Prostate gland (tissue), 2 donors: ENCODE data around the gene C1QA. TPM values are rescaled to one million over a fixed set of nuclear protein-coding genes. Genes with fewer than 3 reads are reported as not detected.
"Not testable (repeated sequence)": the region's sequence is repeated elsewhere in the genome, so short reads cannot be mapped to it uniquely, and the experiment has no call there.

Experiments used
- DNase-seq: peaks from one replicate; pipeline ENCODE4 v3.0.0-alpha.2; 2019; ENCODE audit warnings: low spot score
- H3K27ac ChIP-seq, 2 donors: fragments of 200-600 bp; sonication (generic); 2 replicates each; pipeline ENCODE4 v1.5.1; 2017 to 2019
- H3K27me3 ChIP-seq: fragments of 200-600 bp; sonication (generic); replicated peaks from 2 replicates; pipeline ENCODE4 v1.5.1; 2019; ENCODE audit not compliant: insufficient read depth
- H3K36me3 ChIP-seq, 2 donors: fragments of 200-600 bp; sonication (generic); 1 replicate in 1 of 2; 2 replicates in 1 of 2; pipeline versions ENCODE4 v1.5.1 to v1.8.1; 2017 to 2019
- H3K4me1 ChIP-seq: fragments of 200-600 bp; sonication (generic); replicated peaks from 2 replicates; pipeline ENCODE4 v1.5.1; 2019
- H3K4me3 ChIP-seq, 2 donors: fragments of 200-600 bp; sonication (generic); 2 replicates each; pipeline ENCODE4 v1.5.1; 2017 to 2019
- H3K9me3 ChIP-seq: fragments of 200-600 bp; sonication (generic); 2 replicates; pipeline ENCODE4 v1.5.1; 2017
- CTCF ChIP-seq, 4 experiments: fragments of 200-600 bp in 2 of 4; fragments of 450-650 bp in 2 of 4; sonication (generic) in 2 of 4; IDR thresholded peaks; 1 replicate in 3 of 4; 2 replicates in 1 of 4; pipeline ENCODE4 v1.5.1; 2016 to 2019; ENCODE audit warnings: antibody characterized with exemption in 4 of 4, mild to moderate bottlenecking in 2 of 4, moderate library complexity in 2 of 4
- POLR2A ChIP-seq: fragments of 450-650 bp; IDR thresholded peaks from one replicate; pipeline ENCODE4 v1.6.1; 2016; ENCODE audit warnings: antibody characterized with exemption, mild to moderate bottlenecking
- POLR2AphosphoS5 ChIP-seq: sonication (generic); formaldehyde crosslinking; IDR thresholded peaks from one replicate; pipeline ENCODE4 v1.6.1; 2017; ENCODE audit warnings: antibody characterized with exemption
- WGBS: methylation state at CpG from one replicate; pipeline ENCODE4 v1.1.5; 2018; 5-methylcytosine and 5-hydroxymethylcytosine counted together
- intact Hi-C: fragments of 100-400 bp; cut with DNase I; formaldehyde crosslinking; loops from one replicate; pipeline ENCODE4 v1.14.2; 2022
- total RNA-seq, 2 donors: library from RNA; depleted of rRNA; stranded (reverse); fragments of >200 nt; gene quantifications; one replicate each; pipeline ENCODE4 v1.1.0, GENCODE V29; 2016

Gene C1QA
- total RNA-seq, 2 donors from 2014 or later = 47.6 to 83.7 TPM

GRCh38 chr1:22662318-22662717 lies 25.9 kb downstream of the C1QA start:
- Histone ChIP-seq H3K4me3 (no peak overlapping the region), H3K27me3 (no peaks in the 10 kb centered on the region), H3K27ac (no peak overlapping the region), H3K9me3 (no peaks in the 10 kb centered on the region), H3K36me3 (no peaks in the 10 kb centered on the region), H3K4me1 (no peaks in the 10 kb centered on the region)
- intact Hi-C loops = no loop called here
- TF ChIP-seq CTCF (IDR thresholded peaks at IDR 0.05) = no peak
- no peak for TF ChIP-seq POLR2AphosphoS5
- no peak for TF ChIP-seq POLR2A
- WGBS = 70% methylated on average over 5 of the region's 5 CpGs
- no peak for DNase-seq

- Histone ChIP-seq H3K4me1 (no peaks in the 10 kb centered on the region), H3K27ac (no peak overlapping the region), H3K9me3 (no peaks in the 10 kb centered on the region), H3K36me3 (no peaks in the 10 kb centered on the region), H3K4me3 (no peak overlapping the region), H3K27me3 (no peaks in the 10 kb centered on the region)
- WGBS = 86% methylated on average over 8 of the region's 8 CpGs
- no peak for TF ChIP-seq POLR2AphosphoS5
- TF ChIP-seq POLR2A = no peak
- TF ChIP-seq CTCF (IDR thresholded peaks at IDR 0.05) = no peak
- DNase-seq = no peak
- intact Hi-C loops = no loop called here
Measured at GRCh38 chr1:22662986-22663408, 26.6 kb downstream of the C1QA start.

- peak in 2 of 4 experiments; percentile 38 to 57 for TF ChIP-seq CTCF (IDR thresholded peaks at IDR 0.05)
- TF ChIP-seq POLR2AphosphoS5 = no peak
- Histone ChIP-seq H3K9me3 (no peaks in the 10 kb centered on the region), H3K27me3 (no peaks in the 10 kb centered on the region), H3K4me3 (no peak overlapping the region), H3K4me1 (no peaks in the 10 kb centered on the region), H3K27ac (no peak overlapping the region), H3K36me3 (no peaks in the 10 kb centered on the region)
- intact Hi-C loops = no loop called here
- DNase-seq = no peak
- 34% methylated on average over 7 of the region's 7 CpGs for WGBS
Measured at GRCh38 chr1:22665752-22666151, 29.3 kb downstream of the C1QA start.

- Histone ChIP-seq H3K4me1 (no peaks in the 10 kb centered on the region), H3K9me3 (no peaks in the 10 kb centered on the region), H3K27me3 (no peaks in the 10 kb centered on the region), H3K4me3 (no peak overlapping the region), H3K27ac (no peak overlapping the region), H3K36me3 (no peaks in the 10 kb centered on the region)
- TF ChIP-seq CTCF (IDR thresholded peaks at IDR 0.05) (no peak), POLR2AphosphoS5 (no peak), POLR2A (no peak)
- DNase-seq = no peak
- WGBS = 65% methylated on average over 2 of the region's 2 CpGs
- intact Hi-C loops = no loop called here
Measured at GRCh38 chr1:22666412-22666811, 30.0 kb downstream of the C1QA start.

GRCh38 chr1:22668840-22669239 lies 32.4 kb downstream of the C1QA start:
- DNase-seq, H3K27me3 ChIP-seq: not testable (repeated sequence)
- 94% methylated on average over 2 of the region's 2 CpGs for WGBS

More at GRCh38 chr1:22668840-22669239, 32.4 kb downstream of the C1QA start:
- H3K9me3 ChIP-seq, H3K4me1 ChIP-seq, intact Hi-C loops, H3K27ac ChIP-seq, H3K4me3 ChIP-seq, H3K36me3 ChIP-seq: not testable (repeated sequence)
